GM23338 (cell line): ENCODE data around the gene SLC50A1. TPM values are rescaled to one million over a fixed set of nuclear protein-coding genes. Genes with fewer than 3 reads are reported as not detected.
"Not testable (repeated sequence)": the region's sequence is repeated elsewhere in the genome, so short reads cannot be mapped to it uniquely, and the experiment has no call there.

ENCODE experiments used
- ATAC-seq: fragments of 200-7000 bp; cut with Tn5 transposase; 3 replicates; pipeline ENCODE4 v1.9.1; 2020
- DNase-seq: peaks from one replicate; pipeline ENCODE4 v3.0.0-alpha.2; 2015; ENCODE audit warnings: low spot score
- H2AFZ ChIP-seq: fragments of 200-600 bp; sonication (generic); 2 replicates; pipeline ENCODE4 v1.8.0; 2016; ENCODE audit warnings: antibody characterized with exemption, mild to moderate bottlenecking, moderate library complexity
- H3F3A ChIP-seq: fragments of 200-600 bp; sonication (generic); replicated peaks from 2 replicates; pipeline ENCODE4 v1.8.0; 2017; ENCODE audit warnings: antibody characterized with exemption, mixed run types, low read depth
- H3K27ac ChIP-seq: fragments of 200-600 bp; sonication (generic); 2 replicates; pipeline ENCODE4 v1.6.1; 2016; ENCODE audit warnings: low read depth
- H3K27me3 ChIP-seq: fragments of 200-600 bp; sonication (generic); 2 replicates; pipeline ENCODE4 v1.8.0; 2016; ENCODE audit warnings: mild to moderate bottlenecking, mixed run types, moderate library complexity; ENCODE audit not compliant: insufficient read depth
- H3K36me3 ChIP-seq: fragments of 200-600 bp; sonication (generic); 2 replicates; pipeline ENCODE4 v1.8.0; 2016; ENCODE audit warnings: mild to moderate bottlenecking; ENCODE audit not compliant: insufficient read depth
- H3K4me1 ChIP-seq: fragments of 200-600 bp; sonication (generic); 2 replicates; pipeline ENCODE4 v1.8.0; 2016; ENCODE audit warnings: mild to moderate bottlenecking, moderate library complexity; ENCODE audit not compliant: insufficient read depth
- H3K4me2 ChIP-seq: fragments of 200-600 bp; sonication (generic); 2 replicates; pipeline ENCODE4 v1.7.1; 2017; ENCODE audit warnings: mixed run types
- H3K4me3 ChIP-seq: fragments of 200-600 bp; sonication (generic); 2 replicates; pipeline ENCODE4 v1.6.1; 2016; ENCODE audit warnings: mixed run types
- H3K79me2 ChIP-seq: fragments of 200-600 bp; sonication (generic); replicated peaks from 2 replicates; pipeline ENCODE4 v1.8.0; 2017; ENCODE audit warnings: mild to moderate bottlenecking; ENCODE audit not compliant: insufficient read depth
- H3K9me2 ChIP-seq: fragments of 200-600 bp; sonication (generic); 2 replicates; pipeline ENCODE4 v1.8.0; 2017; ENCODE audit not compliant: insufficient read depth
- H4K20me1 ChIP-seq: fragments of 200-600 bp; sonication (generic); replicated peaks from 2 replicates; pipeline ENCODE4 v1.8.0; 2017; ENCODE audit warnings: mild to moderate bottlenecking; ENCODE audit not compliant: insufficient read depth
- H3K27ac Mint-ChIP-seq: 2 replicates; pipeline ENCODE4 v1.8.0; 2020; ENCODE audit warnings: inconsistent platforms, mild to moderate bottlenecking, moderate library complexity, mixed read lengths
- H3K27me3 Mint-ChIP-seq: 3 replicates; pipeline ENCODE4 v1.8.0; 2022; ENCODE audit warnings: low read depth, mild to moderate bottlenecking, moderate library complexity, mixed read lengths, inconsistent platforms; ENCODE audit not compliant: insufficient read depth, poor library complexity
- H3K36me3 Mint-ChIP-seq: 3 replicates; pipeline ENCODE4 v1.8.0; 2021; ENCODE audit warnings: low read depth, mild to moderate bottlenecking, inconsistent platforms, moderate library complexity, mixed read lengths
- H3K4me1 Mint-ChIP-seq: 3 replicates; pipeline ENCODE4 v1.8.0; 2020; ENCODE audit warnings: mild to moderate bottlenecking, inconsistent platforms, mixed read lengths
- H3K4me3 Mint-ChIP-seq: 3 replicates; pipeline ENCODE4 v1.8.0; 2021; ENCODE audit warnings: moderate library complexity, mild to moderate bottlenecking, inconsistent platforms, mixed read lengths
- H3K9me3 Mint-ChIP-seq: 3 replicates; pipeline ENCODE4 v1.8.0; 2020; ENCODE audit warnings: moderate library complexity, mild to moderate bottlenecking, inconsistent platforms, mixed read lengths
- ETS1 ChIP-seq: IDR thresholded peaks from 2 replicates; pipeline ENCODE4 v1.6.1; 2016; ENCODE audit warnings: antibody characterized with exemption
- EZH2 ChIP-seq: fragments of 200-600 bp; sonication (generic); IDR thresholded peaks from one replicate; pipeline ENCODE4 v1.8.0; 2017; ENCODE audit warnings: antibody characterized with exemption, mild to moderate bottlenecking, low read depth; ENCODE audit not compliant: unreplicated experiment
- EZH2phosphoT487 ChIP-seq: fragments of 200-600 bp; sonication (generic); IDR thresholded peaks from one replicate; pipeline ENCODE4 v1.8.1; 2018; ENCODE audit warnings: antibody characterized with exemption; ENCODE audit not compliant: unreplicated experiment
- POLR2AphosphoS5 ChIP-seq: IDR thresholded peaks from 2 replicates; pipeline ENCODE4 v1.6.1; 2016; ENCODE audit warnings: antibody characterized with exemption, low read depth
- STAT1 ChIP-seq: IDR thresholded peaks from one replicate; pipeline ENCODE4 v1.6.1; 2016; ENCODE audit warnings: antibody characterized with exemption; ENCODE audit not compliant: unreplicated experiment
- polyA plus RNA-seq: library from polyadenylated mRNA; unstranded; fragments of >200 nt; fragmentation: Nextera tagmentation; extraction: Ambion mirVana; gene quantifications from 2 replicates; pipeline ENCODE4 v1.2.1, GENCODE V29; 2016
- total RNA-seq: library from RNA; depleted of rRNA; stranded (reverse); fragments of >200 nt; shearing (Covaris generic); gene quantifications from 2 replicates; pipeline ENCODE4 v1.2.3, GENCODE V29; 2014
- TF ChIP-seq, protein P1 (sequence below): fragments of 250-450 bp; sonication (Bioruptor Pico); IDR thresholded peaks from 2 replicates; pipeline ENCODE4 v1.5.0; 2020; ENCODE audit warnings: mild to moderate bottlenecking, moderate library complexity
- TF ChIP-seq, protein P2 (sequence below), 2 experiments: fragments of 200-600 bp in 1 of 2; sonication (generic) in 1 of 2; conservative IDR thresholded peaks; 2 replicates each; pipeline versions ENCODE4 v1.5.1 to v1.6.1; 2016 to 2017; ENCODE audit warnings: antibody characterized with exemption in 2 of 2, low read depth in 2 of 2, mild to moderate bottlenecking in 2 of 2, moderate library complexity in 1 of 2

The SLC50A1 gene
- total and polyA plus RNA-seq, 2 experiments from 2014 or later, result 30.0 to 63.9 TPM

GRCh38 chr1:155166471-155167165 lies 31.0 kb downstream of the SLC50A1 start (continued):
- TF ChIP-seq, protein P1, sequence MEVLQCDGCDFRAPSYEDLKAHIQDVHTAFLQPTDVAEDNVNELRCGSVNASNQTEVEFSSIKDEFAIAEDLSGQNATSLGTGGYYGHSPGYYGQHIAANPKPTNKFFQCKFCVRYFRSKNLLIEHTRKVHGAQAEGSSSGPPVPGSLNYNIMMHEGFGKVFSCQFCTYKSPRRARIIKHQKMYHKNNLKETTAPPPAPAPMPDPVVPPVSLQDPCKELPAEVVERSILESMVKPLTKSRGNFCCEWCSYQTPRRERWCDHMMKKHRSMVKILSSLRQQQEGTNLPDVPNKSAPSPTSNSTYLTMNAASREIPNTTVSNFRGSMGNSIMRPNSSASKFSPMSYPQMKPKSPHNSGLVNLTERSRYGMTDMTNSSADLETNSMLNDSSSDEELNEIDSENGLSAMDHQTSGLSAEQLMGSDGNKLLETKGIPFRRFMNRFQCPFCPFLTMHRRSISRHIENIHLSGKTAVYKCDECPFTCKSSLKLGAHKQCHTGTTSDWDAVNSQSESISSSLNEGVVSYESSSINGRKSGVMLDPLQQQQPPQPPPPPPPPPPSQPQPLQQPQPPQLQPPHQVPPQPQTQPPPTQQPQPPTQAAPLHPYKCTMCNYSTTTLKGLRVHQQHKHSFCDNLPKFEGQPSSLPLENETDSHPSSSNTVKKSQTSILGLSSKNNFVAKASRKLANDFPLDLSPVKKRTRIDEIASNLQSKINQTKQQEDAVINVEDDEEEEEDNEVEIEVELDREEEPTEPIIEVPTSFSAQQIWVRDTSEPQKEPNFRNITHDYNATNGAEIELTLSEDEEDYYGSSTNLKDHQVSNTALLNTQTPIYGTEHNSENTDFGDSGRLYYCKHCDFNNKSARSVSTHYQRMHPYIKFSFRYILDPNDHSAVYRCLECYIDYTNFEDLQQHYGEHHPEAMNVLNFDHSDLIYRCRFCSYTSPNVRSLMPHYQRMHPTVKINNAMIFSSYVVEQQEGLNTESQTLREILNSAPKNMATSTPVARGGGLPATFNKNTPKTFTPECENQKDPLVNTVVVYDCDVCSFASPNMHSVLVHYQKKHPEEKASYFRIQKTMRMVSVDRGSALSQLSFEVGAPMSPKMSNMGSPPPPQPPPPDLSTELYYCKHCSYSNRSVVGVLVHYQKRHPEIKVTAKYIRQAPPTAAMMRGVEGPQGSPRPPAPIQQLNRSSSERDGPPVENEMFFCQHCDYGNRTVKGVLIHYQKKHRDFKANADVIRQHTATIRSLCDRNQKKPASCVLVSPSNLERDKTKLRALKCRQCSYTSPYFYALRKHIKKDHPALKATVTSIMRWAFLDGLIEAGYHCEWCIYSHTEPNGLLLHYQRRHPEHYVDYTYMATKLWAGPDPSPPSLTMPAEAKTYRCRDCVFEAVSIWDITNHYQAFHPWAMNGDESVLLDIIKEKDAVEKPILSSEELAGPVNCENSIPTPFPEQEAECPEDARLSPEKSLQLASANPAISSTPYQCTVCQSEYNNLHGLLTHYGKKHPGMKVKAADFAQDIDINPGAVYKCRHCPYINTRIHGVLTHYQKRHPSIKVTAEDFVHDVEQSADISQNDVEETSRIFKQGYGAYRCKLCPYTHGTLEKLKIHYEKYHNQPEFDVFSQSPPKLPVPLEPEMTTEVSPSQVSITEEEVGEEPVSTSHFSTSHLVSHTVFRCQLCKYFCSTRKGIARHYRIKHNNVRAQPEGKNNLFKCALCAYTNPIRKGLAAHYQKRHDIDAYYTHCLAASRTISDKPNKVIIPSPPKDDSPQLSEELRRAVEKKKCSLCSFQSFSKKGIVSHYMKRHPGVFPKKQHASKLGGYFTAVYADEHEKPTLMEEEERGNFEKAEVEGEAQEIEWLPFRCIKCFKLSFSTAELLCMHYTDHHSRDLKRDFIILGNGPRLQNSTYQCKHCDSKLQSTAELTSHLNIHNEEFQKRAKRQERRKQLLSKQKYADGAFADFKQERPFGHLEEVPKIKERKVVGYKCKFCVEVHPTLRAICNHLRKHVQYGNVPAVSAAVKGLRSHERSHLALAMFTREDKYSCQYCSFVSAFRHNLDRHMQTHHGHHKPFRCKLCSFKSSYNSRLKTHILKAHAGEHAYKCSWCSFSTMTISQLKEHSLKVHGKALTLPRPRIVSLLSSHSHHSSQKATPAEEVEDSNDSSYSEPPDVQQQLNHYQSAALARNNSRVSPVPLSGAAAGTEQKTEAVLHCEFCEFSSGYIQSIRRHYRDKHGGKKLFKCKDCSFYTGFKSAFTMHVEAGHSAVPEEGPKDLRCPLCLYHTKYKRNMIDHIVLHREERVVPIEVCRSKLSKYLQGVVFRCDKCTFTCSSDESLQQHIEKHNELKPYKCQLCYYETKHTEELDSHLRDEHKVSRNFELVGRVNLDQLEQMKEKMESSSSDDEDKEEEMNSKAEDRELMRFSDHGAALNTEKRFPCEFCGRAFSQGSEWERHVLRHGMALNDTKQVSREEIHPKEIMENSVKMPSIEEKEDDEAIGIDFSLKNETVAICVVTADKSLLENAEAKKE (CRISPR knock-in tag), result no peak
- TF ChIP-seq POLR2AphosphoS5 (peak; percentile 14), EZH2phosphoT487 (no peak), STAT1 (no peak), ETS1 (no peak)

GRCh38 chr1:155167166-155168104 lies 31.8 kb downstream of the SLC50A1 start:
- H3K27ac ChIP-seq, result peak overlapping the region; percentile 68; the same call in 1 of the 2 replicates
- H3K27ac Mint-ChIP-seq, result peak overlapping the region; percentile 85
- H4K20me1 ChIP-seq, result no peaks in the 10 kb centered on the region
- peak overlapping the region; percentile 85 for H3K4me3 Mint-ChIP-seq
- H3K36me3 Mint-ChIP-seq, result peaks cover 20% of the 10 kb centered on the region
- H3K9me3 Mint-ChIP-seq, result peaks cover 6% of the 10 kb centered on the region
- H3F3A ChIP-seq, result peaks cover 30% of the 10 kb centered on the region
- peak; percentile 81 for ATAC-seq
- H3K4me1 Mint-ChIP-seq, result peaks cover 18% of the 10 kb centered on the region
- peak overlapping the region; percentile 64 for H3K4me3 ChIP-seq
- H3K27me3 ChIP-seq, result no peaks in the 10 kb centered on the region
- peak; percentile 97 for DNase-seq
- peaks cover 23% of the 10 kb centered on the region for H3K4me1 ChIP-seq
- H2AFZ ChIP-seq, result peak overlapping the region; percentile 99
- H3K27me3 Mint-ChIP-seq, result peaks cover 4% of the 10 kb centered on the region
- H3K36me3 ChIP-seq, result no peaks in the 10 kb centered on the region
- H3K79me2 ChIP-seq, result peaks cover 15% of the 10 kb centered on the region
- TF ChIP-seq, protein P2, sequence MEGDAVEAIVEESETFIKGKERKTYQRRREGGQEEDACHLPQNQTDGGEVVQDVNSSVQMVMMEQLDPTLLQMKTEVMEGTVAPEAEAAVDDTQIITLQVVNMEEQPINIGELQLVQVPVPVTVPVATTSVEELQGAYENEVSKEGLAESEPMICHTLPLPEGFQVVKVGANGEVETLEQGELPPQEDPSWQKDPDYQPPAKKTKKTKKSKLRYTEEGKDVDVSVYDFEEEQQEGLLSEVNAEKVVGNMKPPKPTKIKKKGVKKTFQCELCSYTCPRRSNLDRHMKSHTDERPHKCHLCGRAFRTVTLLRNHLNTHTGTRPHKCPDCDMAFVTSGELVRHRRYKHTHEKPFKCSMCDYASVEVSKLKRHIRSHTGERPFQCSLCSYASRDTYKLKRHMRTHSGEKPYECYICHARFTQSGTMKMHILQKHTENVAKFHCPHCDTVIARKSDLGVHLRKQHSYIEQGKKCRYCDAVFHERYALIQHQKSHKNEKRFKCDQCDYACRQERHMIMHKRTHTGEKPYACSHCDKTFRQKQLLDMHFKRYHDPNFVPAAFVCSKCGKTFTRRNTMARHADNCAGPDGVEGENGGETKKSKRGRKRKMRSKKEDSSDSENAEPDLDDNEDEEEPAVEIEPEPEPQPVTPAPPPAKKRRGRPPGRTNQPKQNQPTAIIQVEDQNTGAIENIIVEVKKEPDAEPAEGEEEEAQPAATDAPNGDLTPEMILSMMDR (conservative IDR thresholded peaks at IDR 0.05; ENCODE audit: low read depth in 2 of 2), result peak; percentile 97 to 99
- TF ChIP-seq EZH2, result no peak
- H3K4me2 ChIP-seq, result peak overlapping the region; percentile 95
- H3K9me2 ChIP-seq, result no peaks in the 10 kb centered on the region

GRCh38 chr1:155168105-155168445 lies 32.4 kb downstream of the SLC50A1 start:
- not testable (repeated sequence) for H3K27me3 ChIP-seq, ATAC-seq, H2AFZ ChIP-seq, DNase-seq, H4K20me1 ChIP-seq, H3K27me3 Mint-ChIP-seq, H3K27ac Mint-ChIP-seq, H3K36me3 ChIP-seq, H3K9me2 ChIP-seq, H3K27ac ChIP-seq, H3K9me3 Mint-ChIP-seq
- peaks cover 25% of the 10 kb centered on the region for H3K4me1 ChIP-seq
- peaks cover 17% of the 10 kb centered on the region for H3K79me2 ChIP-seq
- peak overlapping the region; percentile 64 for H3K4me3 ChIP-seq
- Mint-ChIP-seq H3K4me3 (peak overlapping the region; percentile 85; the same call in 1 of the 3 replicates), H3K4me1 (peaks cover 19% of the 10 kb centered on the region), H3K36me3 (peaks cover 20% of the 10 kb centered on the region)
- peak overlapping the region; percentile 95; the same call in 1 of the 2 replicates for H3K4me2 ChIP-seq
- H3F3A ChIP-seq, result peaks cover 32% of the 10 kb centered on the region
